DMS53 treated with DMSO at 0.1 percent for 48 hours (cell line): ENCODE results near the gene CHAF1B.
"Not testable (repeated sequence)": the region's sequence is repeated elsewhere in the genome, so short reads cannot be mapped to it uniquely, and the experiment has no call there.

Experiments
- DNase-seq: peaks from one replicate; lab custom pipeline; 2025; ENCODE audit not compliant: unreplicated experiment; lab: John Stamatoyannopoulos, UW

Gene CHAF1B

GRCh38 chr21:36385233-36386030, at the start of gene CHAF1B:
TSS of gene CHAF1B (plus strand) at chr21:36385392. CDS start at chr21:36386137, 745 bp downstream.
- peak; percentile 37 for DNase-seq

DNA sequence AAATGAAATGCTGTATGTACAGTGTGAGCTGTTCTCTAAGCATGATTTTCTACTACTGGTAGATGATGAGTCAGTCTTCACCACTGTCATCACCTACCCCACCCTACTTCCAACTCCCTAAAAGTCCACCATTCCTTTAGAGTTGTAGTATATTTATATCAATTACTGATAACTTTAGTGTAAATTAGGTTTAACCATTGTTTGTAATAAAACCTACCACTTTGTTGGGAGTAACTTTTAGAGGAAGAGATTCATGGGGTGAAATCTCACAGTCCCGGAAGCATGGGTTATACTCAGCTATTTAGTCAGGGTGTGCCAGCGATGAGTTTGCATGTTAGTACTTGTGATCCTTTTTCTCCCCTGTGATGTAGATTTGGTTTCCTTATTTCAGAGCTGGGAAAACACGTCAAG, 48.1 kb upstream of the CHAF1B start:
- DNase-seq, result no peak

GRCh38 chr21:36338975-36339374, 46.2 kb upstream of the CHAF1B start:
- no peak for DNase-seq

- DNase-seq, result not testable (repeated sequence)
Measured at GRCh38 chr21:36342581-36342980, 42.6 kb upstream of the CHAF1B start.

DNA sequence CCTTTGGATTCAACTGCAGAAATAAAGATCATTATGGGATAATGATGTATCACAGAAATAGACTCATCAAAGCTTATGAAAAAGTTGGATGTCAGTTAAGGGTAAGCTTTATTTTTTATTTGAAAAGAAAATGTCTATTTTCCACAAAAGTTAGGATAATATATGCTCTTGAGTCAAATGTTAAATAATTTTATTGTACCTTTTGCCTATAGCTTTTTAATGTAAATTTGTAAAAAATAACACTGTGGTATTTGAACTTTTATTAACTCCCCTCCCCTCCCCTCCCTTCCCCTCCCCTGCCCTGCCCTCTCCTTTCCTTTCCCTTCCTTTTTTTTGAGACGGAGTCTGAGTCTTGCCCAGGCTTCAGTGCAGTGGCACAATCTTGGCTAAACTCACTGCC, 40.3 kb upstream of the CHAF1B start:
- no peak for DNase-seq

GRCh38 chr21:36347278-36347961, 37.8 kb upstream of the CHAF1B start:
- DNase-seq, result no peak

GRCh38 chr21:36347962-36348328, 37.2 kb upstream of the CHAF1B start:
- no peak for DNase-seq

GRCh38 chr21:36349315-36349714, 35.9 kb upstream of the CHAF1B start:
- no peak for DNase-seq

DNA sequence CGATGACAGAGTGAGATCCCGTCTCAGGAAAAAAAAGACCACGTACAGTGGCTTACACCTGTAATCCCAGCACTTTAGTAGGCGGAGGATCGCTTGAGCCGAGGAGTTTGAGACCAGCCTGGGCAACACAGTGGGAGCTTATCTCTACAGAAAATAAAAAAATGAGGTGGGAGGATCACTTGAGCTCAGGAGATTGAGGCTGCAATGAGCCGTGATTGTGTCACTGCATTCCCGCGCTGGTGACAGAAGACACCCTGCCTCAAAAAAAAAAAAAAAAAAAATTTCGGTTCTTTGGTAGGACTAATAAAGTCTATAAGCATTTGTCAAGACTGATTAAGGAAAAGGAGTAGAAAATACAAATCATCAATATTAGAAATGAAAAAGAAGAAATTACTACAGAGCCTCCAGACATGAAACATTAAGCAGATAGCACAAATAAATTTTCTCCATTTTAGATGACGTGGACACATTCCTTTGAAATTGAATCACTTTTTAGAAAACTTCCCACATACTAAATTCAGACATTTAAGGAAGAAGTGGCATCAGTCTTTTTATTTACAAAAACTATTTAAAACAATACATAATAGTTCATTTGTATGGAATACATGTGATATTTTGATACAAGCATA, 34.8 kb upstream of the CHAF1B start:
- no peak for DNase-seq

DNA sequence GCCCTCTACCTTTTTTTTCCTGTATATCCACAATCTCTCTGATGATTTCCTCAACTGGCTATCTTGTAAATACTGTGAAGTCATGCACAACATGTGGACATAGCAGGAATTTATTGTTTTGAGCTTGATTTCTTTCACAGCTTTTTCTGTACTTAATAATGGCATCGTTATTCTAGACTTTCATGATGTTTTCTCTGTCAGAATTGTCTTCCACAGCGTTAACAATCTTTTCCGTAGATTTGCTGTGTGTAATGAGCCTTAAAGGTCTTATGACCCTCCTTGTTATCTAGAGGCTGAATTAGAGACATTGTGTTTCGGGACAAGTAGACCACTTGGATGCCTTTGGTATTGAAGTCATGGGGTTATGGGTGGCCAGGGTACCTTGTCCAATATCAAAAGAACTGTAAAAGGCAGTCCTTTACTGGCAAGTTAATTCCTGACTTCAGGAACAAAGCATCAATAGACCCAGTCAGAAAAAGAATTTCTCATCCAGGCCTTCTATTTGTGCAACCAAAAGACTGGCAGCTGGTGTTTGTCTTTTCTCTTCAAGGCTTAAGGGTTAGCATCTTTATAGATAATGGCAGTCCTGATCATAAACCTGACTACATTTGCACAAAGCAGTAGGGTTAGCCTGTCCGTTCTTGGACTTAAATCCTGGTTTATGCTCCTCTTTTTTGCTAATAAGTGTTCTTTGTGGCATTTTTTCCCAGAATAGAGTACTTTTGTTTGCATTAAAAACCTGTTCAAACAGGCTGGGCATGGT, 30.1 kb upstream of the CHAF1B start:
- no peak for DNase-seq

- no peak for DNase-seq
Measured at GRCh38 chr21:36355868-36356267, 29.3 kb upstream of the CHAF1B start.

- DNase-seq, result no peak
Measured at GRCh38 chr21:36359185-36359584, 26.0 kb upstream of the CHAF1B start.

DNA sequence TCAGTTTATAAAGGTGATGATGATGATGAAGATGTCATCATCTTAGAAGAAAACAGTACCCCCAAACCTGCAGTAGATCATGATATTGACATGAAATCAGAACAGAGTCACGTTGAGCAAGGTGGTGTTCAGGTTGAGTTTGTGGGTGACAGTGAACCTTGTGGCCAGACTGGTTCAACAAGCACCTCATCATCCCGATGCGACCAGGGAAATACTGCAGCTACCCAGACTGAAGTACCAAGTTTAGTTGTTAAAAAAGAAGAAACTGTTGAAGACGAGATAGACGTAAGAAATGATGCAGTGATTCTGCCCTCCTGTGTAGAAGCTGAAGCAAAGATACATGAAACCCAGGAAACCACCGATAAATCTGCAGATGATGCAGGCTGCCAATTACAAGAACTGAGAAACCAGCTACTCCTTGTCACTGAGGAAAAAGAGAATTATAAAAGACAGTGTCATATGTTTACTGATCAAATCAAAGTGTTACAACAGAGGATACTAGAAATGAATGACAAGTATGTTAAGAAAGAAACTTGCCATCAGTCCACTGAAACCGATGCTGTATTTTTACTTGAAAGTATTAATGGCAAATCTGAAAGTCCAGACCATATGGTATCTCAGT, 16.0 kb upstream of the CHAF1B start:
- no peak for DNase-seq

GRCh38 chr21:36375994-36376393, 9.2 kb upstream of the CHAF1B start:
- no peak for DNase-seq

DNA sequence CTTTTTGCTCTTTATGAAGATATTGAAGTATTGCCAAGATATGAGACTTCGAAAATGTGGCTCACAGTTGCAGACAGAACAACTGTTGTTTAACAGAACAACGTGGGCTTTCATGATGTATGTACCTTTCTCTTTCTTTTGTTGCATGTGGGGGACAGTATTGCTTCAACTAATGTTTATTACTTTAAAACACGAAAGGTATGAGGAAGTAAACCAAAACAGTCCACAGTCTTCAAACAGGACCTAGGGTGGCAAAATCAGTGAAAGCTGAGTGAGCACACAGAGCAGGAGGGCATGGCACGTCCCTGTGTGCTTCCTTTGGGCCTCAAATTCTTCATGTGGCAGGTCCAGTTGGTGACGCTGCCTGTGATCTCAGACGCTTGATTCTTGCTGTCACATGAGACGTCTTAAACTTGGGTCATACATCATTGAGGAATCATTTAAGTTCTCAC, 7.8 kb upstream of the CHAF1B start:
- DNase-seq, result no peak

GRCh38 chr21:36379251-36379650, 5.9 kb upstream of the CHAF1B start:
- no peak for DNase-seq

GRCh38 chr21:36381841-36382589, 3.2 kb upstream of the CHAF1B start:
- DNase-seq, result no peak

DNA sequence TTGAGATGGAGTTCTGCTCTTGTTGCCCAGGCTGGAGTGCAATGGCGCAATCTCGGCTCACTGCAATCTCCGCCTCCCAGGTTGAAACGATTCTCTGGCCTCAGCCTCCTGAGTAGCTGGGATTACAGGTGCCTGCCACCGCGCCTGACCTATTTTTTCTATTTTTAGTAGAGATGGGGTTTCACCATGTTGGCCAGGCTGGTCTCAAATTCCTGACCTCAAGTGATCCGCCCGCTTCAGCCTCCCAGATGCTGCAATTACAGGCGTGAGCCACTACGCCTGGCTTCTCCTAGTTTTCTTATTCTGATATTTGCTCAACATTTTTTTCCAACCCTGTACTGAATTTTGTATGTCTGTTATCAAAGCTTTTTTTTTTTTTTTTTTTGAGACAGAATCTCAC, 2.5 kb upstream of the CHAF1B start:
- DNase-seq, result not testable (repeated sequence)

DNA sequence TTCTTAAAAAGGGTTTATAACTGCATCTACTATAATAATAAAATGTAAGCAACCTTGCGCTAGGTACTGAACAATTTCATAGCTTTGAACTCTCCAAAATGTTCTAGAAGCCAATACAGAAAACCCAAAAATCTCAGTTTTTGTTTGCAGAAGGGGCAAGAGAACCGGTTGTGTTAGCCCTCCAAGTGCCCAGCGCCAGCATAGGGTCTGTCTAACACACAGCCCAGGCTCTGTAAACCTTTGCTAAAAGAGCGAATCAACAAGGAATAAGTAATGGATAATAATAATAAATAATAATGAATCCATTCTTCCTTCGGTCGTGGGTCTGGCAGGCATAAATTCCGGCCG, 333 bp upstream of the CHAF1B start:
- DNase-seq, result no peak

DNA sequence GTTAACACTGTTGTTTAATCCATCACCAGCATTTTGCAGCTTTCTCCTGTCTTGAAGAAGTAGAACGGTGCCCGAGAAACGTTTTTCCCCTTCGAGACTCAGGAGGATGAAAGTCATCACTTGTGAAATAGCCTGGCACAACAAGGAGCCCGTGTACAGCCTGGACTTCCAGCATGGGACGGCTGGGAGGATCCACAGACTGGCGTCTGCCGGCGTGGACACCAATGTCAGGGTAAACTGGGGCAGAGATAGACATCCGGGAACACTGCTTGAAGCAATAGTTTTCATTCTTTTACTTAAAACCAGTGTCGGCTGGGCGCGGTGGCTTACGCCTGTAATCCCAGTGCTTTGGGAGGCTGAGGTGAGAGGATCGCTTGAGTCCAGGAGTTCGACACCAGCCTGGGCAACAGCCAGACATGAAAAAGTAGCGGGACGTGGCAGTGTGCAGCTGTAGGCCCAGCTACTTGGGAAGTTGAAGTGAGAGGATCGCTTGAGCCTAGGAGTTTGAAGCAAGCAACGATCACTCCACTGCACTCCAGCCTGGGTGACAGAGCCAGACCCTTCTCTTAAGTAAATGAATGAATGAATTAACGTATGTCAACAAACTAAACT, 945 bp downstream of the CHAF1B start:
- DNase-seq, result no peak
